WTC11 (cell line): ENCODE data around the gene QSOX2. TPM values are rescaled to one million over a fixed set of nuclear protein-coding genes. Genes with fewer than 3 reads are reported as not detected.
A peak's percentile ranks its signal among the peaks of the same experiment; 100 is the strongest.

ENCODE experiments used
- ATAC-seq: fragments of 200-7000 bp; cut with Tn5 transposase; 2 replicates; pipeline ENCODE4 v1.10.0; 2021; ENCODE audit warnings: mild to moderate bottlenecking, moderate library complexity
- CTCF ChIA-PET: fragments of 300-600 bp; sonication (Branson Sonifier 250); formaldehyde crosslinking; loops from one replicate; lab custom pipeline; 2021; ENCODE audit warnings: antibody characterized with exemption; lab: Charles Lee
- POLR2A ChIA-PET: fragments of 350-600 bp; sonication (Branson Sonifier 250); formaldehyde crosslinking; loops from one replicate; lab custom pipeline; 2021; ENCODE audit warnings: antibody characterized with exemption; lab: Charles Lee
- DNase-seq: peaks from one replicate; pipeline ENCODE4 v3.0.0; 2021; ENCODE audit warnings: low spot score
- H3K27ac Mint-ChIP-seq: 2 replicates; pipeline ENCODE4 v1.8.0; 2021; ENCODE audit warnings: mixed read lengths
- H3K27me3 Mint-ChIP-seq: 2 replicates; pipeline ENCODE4 v1.8.0; 2021; ENCODE audit warnings: low read depth, mild to moderate bottlenecking, moderate library complexity, mixed read lengths
- H3K36me3 Mint-ChIP-seq: 2 replicates; pipeline ENCODE4 v1.8.0; 2021; ENCODE audit warnings: mixed read lengths
- H3K4me1 Mint-ChIP-seq: 2 replicates; pipeline ENCODE4 v1.8.0; 2022; ENCODE audit warnings: mixed read lengths
- H3K4me3 Mint-ChIP-seq: 2 replicates; pipeline ENCODE4 v1.8.0; 2021; ENCODE audit warnings: mild to moderate bottlenecking, moderate library complexity, mixed read lengths
- H3K9me3 Mint-ChIP-seq: 2 replicates; pipeline ENCODE4 v1.8.0; 2021; ENCODE audit warnings: mixed read lengths
- AR ChIP-seq: fragments of 250-450 bp; sonication (Bioruptor Pico); IDR thresholded peaks from 2 replicates; pipeline ENCODE4 v1.9.0; 2021; ENCODE audit warnings: mild to moderate bottlenecking
- ESRRA ChIP-seq: sonication (generic); formaldehyde crosslinking; IDR thresholded peaks from 2 replicates; pipeline ENCODE4 v1.8.1; 2022; ENCODE audit warnings: mild to moderate bottlenecking, missing genetic modification reagents, borderline replicate concordance
- FOXJ3 ChIP-seq: sonication (generic); formaldehyde crosslinking; IDR thresholded peaks from 2 replicates; pipeline ENCODE4 v1.9.0; 2021; ENCODE audit warnings: missing genetic modification reagents, mild to moderate bottlenecking, borderline replicate concordance
- GABPB1 ChIP-seq: sonication (generic); formaldehyde crosslinking; IDR thresholded peaks from 2 replicates; pipeline ENCODE4 v1.8.1; 2023; ENCODE audit warnings: mild to moderate bottlenecking, missing genetic modification reagents
- GRHL2 ChIP-seq: fragments of 250-450 bp; sonication (Bioruptor Pico); IDR thresholded peaks from 2 replicates; pipeline ENCODE4 v1.8.0; 2022; ENCODE audit warnings: mild to moderate bottlenecking, moderate library complexity; ENCODE audit not compliant: insufficient replicate concordance, severe bottlenecking
- IRF2 ChIP-seq: sonication (generic); formaldehyde crosslinking; IDR thresholded peaks from 2 replicates; pipeline ENCODE4 v1.8.0; 2022; ENCODE audit warnings: low read depth, missing genetic modification reagents, borderline replicate concordance
- NR3C1 ChIP-seq: sonication (generic); formaldehyde crosslinking; conservative IDR thresholded peaks from 2 replicates; pipeline ENCODE4 v1.8.1; 2023; ENCODE audit warnings: low read depth, mild to moderate bottlenecking, missing genetic modification reagents
- OVOL2 ChIP-seq: fragments of 250-450 bp; sonication (Bioruptor Pico); IDR thresholded peaks from 2 replicates; pipeline ENCODE4 v1.9.0; 2021; ENCODE audit warnings: mild to moderate bottlenecking, borderline replicate concordance
- PRDM15 ChIP-seq: sonication (generic); formaldehyde crosslinking; IDR thresholded peaks from 2 replicates; pipeline ENCODE4 v1.8.0; 2022; ENCODE audit warnings: missing genetic modification reagents
- RELA ChIP-seq: sonication (generic); formaldehyde crosslinking; IDR thresholded peaks from 2 replicates; pipeline ENCODE4 v1.8.1; 2022; ENCODE audit warnings: missing genetic modification reagents, mild to moderate bottlenecking, borderline replicate concordance
- TP53 ChIP-seq: sonication (generic); formaldehyde crosslinking; IDR thresholded peaks from 2 replicates; pipeline ENCODE4 v1.8.1; 2023; ENCODE audit warnings: mild to moderate bottlenecking, missing genetic modification reagents
- ZNF121 ChIP-seq: sonication (generic); formaldehyde crosslinking; IDR thresholded peaks from 2 replicates; pipeline ENCODE4 v1.8.0; 2023; ENCODE audit warnings: missing genetic modification reagents
- ZNF423 ChIP-seq: fragments of 250-450 bp; sonication (Bioruptor Pico); IDR thresholded peaks from 2 replicates; pipeline ENCODE4 v2.1.2; 2022; ENCODE audit warnings: mild to moderate bottlenecking, moderate library complexity
- ZNF532 ChIP-seq: fragments of 250-450 bp; sonication (Bioruptor Pico); IDR thresholded peaks from 2 replicates; pipeline ENCODE4 v1.9.0; 2021; ENCODE audit warnings: mild to moderate bottlenecking, borderline replicate concordance
- total RNA-seq: library from RNA; stranded (reverse); gene quantifications from 3 replicates; pipeline ENCODE4 v1.2.3, GENCODE V29; 2021
- TF ChIP-seq, protein P1 (sequence below): fragments of 250-450 bp; sonication (Bioruptor Pico); conservative IDR thresholded peaks from 2 replicates; pipeline ENCODE4 v1.9.0; 2021; ENCODE audit warnings: mild to moderate bottlenecking
- TF ChIP-seq, protein P2 (sequence below): sonication (generic); formaldehyde crosslinking; IDR thresholded peaks from 2 replicates; pipeline ENCODE4 v1.8.1; 2023; ENCODE audit warnings: mild to moderate bottlenecking, missing genetic modification reagents
- TF ChIP-seq, protein P3 (sequence below): sonication (generic); formaldehyde crosslinking; IDR thresholded peaks from 2 replicates; pipeline ENCODE4 v1.8.1; 2022; ENCODE audit warnings: mild to moderate bottlenecking, moderate library complexity, missing genetic modification reagents

Gene QSOX2
- total RNA-seq, 1 experiment from 2014 or later: 33.2 TPM

- no peak overlapping the region for H3K27ac Mint-ChIP-seq
- DNase-seq (peak; percentile 6), ATAC-seq (no peak)
- TF ChIP-seq IRF2 (CRISPR knock-in tag) (no peak), AR (CRISPR knock-in tag) (no peak), PRDM15 (CRISPR knock-in tag) (no peak), ZNF423 (CRISPR knock-in tag) (no peak), GRHL2 (CRISPR knock-in tag) (no peak), ESRRA (CRISPR knock-in tag) (no peak), NR3C1 (CRISPR knock-in tag) (no peak), ZNF121 (CRISPR knock-in tag) (no peak), RELA (CRISPR knock-in tag) (no peak), GABPB1 (CRISPR knock-in tag) (no peak), TP53 (CRISPR knock-in tag) (no peak), FOXJ3 (CRISPR knock-in tag) (no peak), OVOL2 (CRISPR knock-in tag) (no peak), ZNF532 (CRISPR knock-in tag) (no peak)
- TF ChIP-seq, protein P1, sequence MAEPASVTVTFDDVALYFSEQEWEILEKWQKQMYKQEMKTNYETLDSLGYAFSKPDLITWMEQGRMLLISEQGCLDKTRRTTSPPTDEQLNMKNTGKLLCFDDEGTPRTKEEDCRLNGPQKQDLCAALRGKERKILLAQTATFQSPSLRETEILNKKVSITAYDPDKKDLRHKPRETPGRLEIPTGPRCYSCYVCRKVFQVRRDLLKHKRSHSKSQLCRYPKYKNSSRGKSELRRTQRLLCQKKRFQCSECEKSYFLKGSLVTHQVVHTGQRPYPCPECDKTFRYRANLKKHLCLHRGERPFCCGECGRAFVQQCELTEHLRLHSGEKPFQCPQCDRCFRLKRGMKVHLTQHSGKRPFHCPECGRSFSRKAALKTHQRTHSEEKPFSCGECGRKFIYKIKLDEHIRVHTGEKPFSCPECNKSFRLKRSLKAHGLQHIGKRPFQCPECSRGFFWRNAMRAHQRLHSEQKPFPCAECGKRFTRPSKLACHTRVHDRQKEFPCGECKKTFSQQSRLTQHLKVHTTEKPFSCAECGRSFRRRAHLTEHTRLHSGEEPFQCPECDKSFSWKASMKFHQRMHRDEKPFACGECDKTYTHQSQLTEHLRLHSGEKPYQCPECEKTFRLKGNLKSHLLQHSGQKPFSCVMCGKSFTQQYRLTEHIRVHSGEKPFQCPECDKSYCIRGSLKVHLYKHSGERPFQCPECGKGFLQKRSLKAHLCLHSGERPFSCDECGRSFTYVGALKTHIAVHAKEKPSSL: no peak
- TF ChIP-seq, protein P2, sequence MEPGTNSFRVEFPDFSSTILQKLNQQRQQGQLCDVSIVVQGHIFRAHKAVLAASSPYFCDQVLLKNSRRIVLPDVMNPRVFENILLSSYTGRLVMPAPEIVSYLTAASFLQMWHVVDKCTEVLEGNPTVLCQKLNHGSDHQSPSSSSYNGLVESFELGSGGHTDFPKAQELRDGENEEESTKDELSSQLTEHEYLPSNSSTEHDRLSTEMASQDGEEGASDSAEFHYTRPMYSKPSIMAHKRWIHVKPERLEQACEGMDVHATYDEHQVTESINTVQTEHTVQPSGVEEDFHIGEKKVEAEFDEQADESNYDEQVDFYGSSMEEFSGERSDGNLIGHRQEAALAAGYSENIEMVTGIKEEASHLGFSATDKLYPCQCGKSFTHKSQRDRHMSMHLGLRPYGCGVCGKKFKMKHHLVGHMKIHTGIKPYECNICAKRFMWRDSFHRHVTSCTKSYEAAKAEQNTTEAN: no peak
- TF ChIP-seq, protein P3, sequence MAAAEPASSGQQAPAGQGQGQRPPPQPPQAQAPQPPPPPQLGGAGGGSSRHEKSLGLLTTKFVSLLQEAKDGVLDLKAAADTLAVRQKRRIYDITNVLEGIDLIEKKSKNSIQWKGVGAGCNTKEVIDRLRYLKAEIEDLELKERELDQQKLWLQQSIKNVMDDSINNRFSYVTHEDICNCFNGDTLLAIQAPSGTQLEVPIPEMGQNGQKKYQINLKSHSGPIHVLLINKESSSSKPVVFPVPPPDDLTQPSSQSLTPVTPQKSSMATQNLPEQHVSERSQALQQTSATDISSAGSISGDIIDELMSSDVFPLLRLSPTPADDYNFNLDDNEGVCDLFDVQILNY: no peak
- ChIA-PET POLR2A (interaction anchor here (1.1 kb wide), 1 partner anchor 16 kb away, joined by 4 read pairs; no protein-coding TSS in a partner anchor), CTCF (interaction anchor here (0.6 to 6.5 kb wide), 3 partner anchors 16 to 91 kb away, joined by 3 to 35 read pairs (median 6); no protein-coding TSS in a partner anchor)
- peaks cover 22% of the 10 kb centered on the region for H3K27me3 Mint-ChIP-seq
- H3K9me3 Mint-ChIP-seq: no peaks in the 10 kb centered on the region
- H3K4me1 Mint-ChIP-seq: peaks cover 7% of the 10 kb centered on the region; the same call in 1 of the 2 replicates
- no peaks in the 10 kb centered on the region for H3K36me3 Mint-ChIP-seq
- H3K4me3 Mint-ChIP-seq: no peak overlapping the region
Observed at GRCh38 chr9:136187197-136187596, 58.4 kb downstream of the QSOX2 start.
